KMS-11 (cell line): ENCODE measurements around the gene LOC128125822.

Experiments used
- H2AFZ ChIP-seq: fragments of 200-600 bp; sonication (generic); 2 replicates; pipeline ENCODE4 v1.6.1; 2016; ENCODE audit warnings: antibody characterized with exemption, mixed run types, low read depth
- H3K27ac ChIP-seq: fragments of 200-600 bp; sonication (generic); 2 replicates; pipeline ENCODE4 v1.6.1; 2016; ENCODE audit warnings: mild to moderate bottlenecking, mixed run types
- H3K27me3 ChIP-seq: fragments of 200-600 bp; sonication (generic); 2 replicates; pipeline ENCODE4 v1.6.1; 2017; ENCODE audit warnings: mild to moderate bottlenecking, low read depth, mixed run types, moderate library complexity; ENCODE audit not compliant: insufficient read depth
- H3K36me3 ChIP-seq: fragments of 200-600 bp; sonication (generic); 2 replicates; pipeline ENCODE4 v1.6.1; 2017; ENCODE audit warnings: mild to moderate bottlenecking, mixed run types; ENCODE audit not compliant: insufficient read depth
- H3K4me1 ChIP-seq: fragments of 200-600 bp; sonication (generic); 2 replicates; pipeline ENCODE4 v1.6.1; 2016; ENCODE audit warnings: mild to moderate bottlenecking, low read depth, mixed run types; ENCODE audit not compliant: poor library complexity, severe bottlenecking
- H3K4me2 ChIP-seq: fragments of 200-600 bp; sonication (generic); 2 replicates; pipeline ENCODE4 v1.7.0; 2016; ENCODE audit warnings: mild to moderate bottlenecking, mixed run types
- H3K4me3 ChIP-seq: fragments of 200-600 bp; sonication (generic); IDR thresholded peaks from 2 replicates; pipeline ENCODE4 v1.6.1; 2017; ENCODE audit warnings: low read depth, low read length, mixed read lengths; ENCODE audit not compliant: insufficient read depth
- H3K79me2 ChIP-seq: fragments of 200-600 bp; sonication (generic); 2 replicates; pipeline ENCODE4 v1.6.1; 2016; ENCODE audit warnings: low read depth, mixed run types; ENCODE audit not compliant: insufficient read depth
- H3K9ac ChIP-seq: fragments of 200-600 bp; sonication (generic); 2 replicates; pipeline ENCODE4 v1.6.1; 2016; ENCODE audit warnings: mild to moderate bottlenecking, mixed run types
- H4K20me1 ChIP-seq: fragments of 200-600 bp; sonication (generic); 2 replicates; pipeline ENCODE4 v1.6.1; 2016; ENCODE audit warnings: mild to moderate bottlenecking, mixed run types; ENCODE audit not compliant: insufficient read depth
- CTCF ChIP-seq: fragments of 200-600 bp; sonication (generic); conservative IDR thresholded peaks from 2 replicates; pipeline ENCODE4 v1.6.1; 2017; ENCODE audit warnings: low read depth, mild to moderate bottlenecking, antibody characterized with exemption, low read length, moderate library complexity, mixed read lengths

The LOC128125822 gene

DNA sequence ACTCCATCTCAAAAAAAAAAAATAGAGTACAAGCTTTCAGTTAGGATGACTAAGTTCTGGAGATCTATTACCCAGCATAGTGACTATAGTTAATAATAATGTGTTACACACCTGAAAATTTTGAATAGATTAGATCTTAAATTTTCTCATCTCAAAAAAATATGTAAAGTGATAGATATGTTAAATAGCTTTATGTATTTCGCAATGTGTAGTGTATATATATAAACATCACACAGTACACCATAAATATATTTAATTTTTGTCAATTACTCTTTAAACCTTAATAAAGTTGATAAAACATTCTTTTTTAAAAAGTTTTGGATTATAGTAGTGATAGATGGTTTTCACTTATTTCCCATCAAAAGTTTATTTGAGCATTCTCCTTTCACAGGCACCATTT is 25.6 kb upstream of the LOC128125822 start:
- no peak overlapping the region for H3K9ac ChIP-seq
- no peak for TF ChIP-seq CTCF
- H2AFZ ChIP-seq = no peak overlapping the region
- no peaks in the 10 kb centered on the region for H4K20me1 ChIP-seq
- H3K4me3 ChIP-seq = no peak overlapping the region
- no peaks in the 10 kb centered on the region for H3K79me2 ChIP-seq
- H3K4me1 ChIP-seq = no peaks in the 10 kb centered on the region
- H3K27ac ChIP-seq = no peak overlapping the region
- no peak overlapping the region for H3K4me2 ChIP-seq
- no peaks in the 10 kb centered on the region for H3K36me3 ChIP-seq
- H3K27me3 ChIP-seq = no peaks in the 10 kb centered on the region

GRCh38 chr6:63549076-63549475 is 23.2 kb upstream of the LOC128125822 start:
- Histone ChIP-seq H2AFZ (no peak overlapping the region), H3K36me3 (no peaks in the 10 kb centered on the region), H3K4me1 (no peaks in the 10 kb centered on the region), H3K79me2 (no peaks in the 10 kb centered on the region), H3K4me2 (no peak overlapping the region), H3K4me3 (no peak overlapping the region), H3K9ac (no peak overlapping the region), H4K20me1 (no peaks in the 10 kb centered on the region), H3K27ac (no peak overlapping the region), H3K27me3 (no peaks in the 10 kb centered on the region)
- no peak for TF ChIP-seq CTCF

DNA sequence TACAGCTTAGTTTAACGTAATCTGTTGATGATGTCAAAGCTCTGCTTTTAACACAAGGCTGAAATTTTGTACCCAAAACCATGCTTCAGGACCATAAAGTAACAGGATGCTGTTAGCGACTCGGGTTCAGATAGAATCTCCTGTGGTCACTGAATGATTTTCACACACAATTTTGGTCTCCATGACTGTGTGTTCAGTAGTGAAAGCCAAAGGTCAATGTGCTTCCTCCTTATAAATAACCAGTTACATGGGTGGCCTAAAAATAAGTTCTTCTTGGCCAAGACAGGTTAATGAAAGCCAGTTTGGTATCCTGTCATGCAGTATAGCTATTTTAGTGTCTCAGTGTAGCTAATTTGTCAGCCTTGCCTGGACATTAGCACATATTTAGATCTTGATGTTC is 19.1 kb upstream of the LOC128125822 start:
- TF ChIP-seq CTCF = no peak
- no peak overlapping the region for H3K4me2 ChIP-seq

GRCh38 chr6:63553900-63554299 is 18.4 kb upstream of the LOC128125822 start:
- Histone ChIP-seq H3K79me2 (no peaks in the 10 kb centered on the region), H3K27me3 (no peaks in the 10 kb centered on the region), H3K9ac (no peak overlapping the region), H2AFZ (no peak overlapping the region), H3K4me1 (no peaks in the 10 kb centered on the region), H3K27ac (no peak overlapping the region), H3K4me2 (no peak overlapping the region), H3K4me3 (no peak overlapping the region), H4K20me1 (no peaks in the 10 kb centered on the region), H3K36me3 (no peaks in the 10 kb centered on the region)
- no peak for TF ChIP-seq CTCF

More for the DNA sequence above, 19.1 kb upstream of the LOC128125822 start:
- Histone ChIP-seq H2AFZ (no peak overlapping the region), H3K27ac (no peak overlapping the region), H3K36me3 (no peaks in the 10 kb centered on the region), H3K27me3 (no peaks in the 10 kb centered on the region), H3K4me3 (no peak overlapping the region), H3K79me2 (no peaks in the 10 kb centered on the region), H4K20me1 (no peaks in the 10 kb centered on the region), H3K4me1 (no peaks in the 10 kb centered on the region), H3K9ac (no peak overlapping the region)
